ENCODE measurements around the gene TMEM41B.
"Not testable (repeated sequence)": the region's sequence is repeated elsewhere in the genome, so short reads cannot be mapped to it uniquely, and the experiment has no call there.

The TMEM41B gene

GRCh38 chr11:9265211-9266131, 48.9 kb downstream of the TMEM41B start, which contains the start of gene DENND5A:
Gene DENND5A, minus strand, starts transcription at chr11:9265350. Its CDS starts 281 bp downstream, at chr11:9265069.
- peak within 1 kb of the TSS; percentile 76 for H3K27ac ChIP-seq
- H3K4me3 ChIP-seq (ENCODE audit: low read depth, low read length) = peak within 1 kb of the TSS; percentile 83

GRCh38 chr11:9264316-9265210, 49.8 kb downstream of the TMEM41B start:
- DNase-seq = peak; percentile 22
- Histone ChIP-seq H3K27me3 (ENCODE audit: insufficient read depth, low read depth, severe bottlenecking) (no peaks in the 10 kb centered on the region), H3K27ac (peak overlapping the region; percentile 76), H3K4me3 (ENCODE audit: low read depth, low read length) (peak overlapping the region; percentile 83), H3K36me3 (no peaks in the 10 kb centered on the region), H3K9me3 (ENCODE audit: severe bottlenecking) (no peaks in the 10 kb centered on the region)
- no peak for TF ChIP-seq CTCF (IDR thresholded peaks at IDR 0.05; ENCODE audit: low read depth, low read length)

More at GRCh38 chr11:9265211-9266131, 48.9 kb downstream of the TMEM41B start, which contains the start of gene DENND5A:
- Histone ChIP-seq H3K27me3 (ENCODE audit: insufficient read depth, low read depth, severe bottlenecking) (no peaks in the 10 kb centered on the region), H3K9me3 (ENCODE audit: severe bottlenecking) (no peaks in the 10 kb centered on the region), H3K36me3 (no peaks in the 10 kb centered on the region)
- 0 out of 2 replicates have a peak, but pooled peaks have one; percentile 1 for TF ChIP-seq CTCF (IDR thresholded peaks at IDR 0.05; ENCODE audit: low read depth, low read length)
- peak; percentile 91 for DNase-seq

- H3K27ac ChIP-seq = no peak overlapping the region
- H3K36me3 ChIP-seq = no peaks in the 10 kb centered on the region
- H3K27me3 ChIP-seq (ENCODE audit: insufficient read depth, low read depth, severe bottlenecking) = no peaks in the 10 kb centered on the region
- H3K4me3 ChIP-seq (ENCODE audit: low read depth, low read length) = peak overlapping the region; percentile 83
- TF ChIP-seq CTCF (IDR thresholded peaks at IDR 0.05; ENCODE audit: low read depth, low read length) = no peak
- H3K9me3 ChIP-seq (ENCODE audit: severe bottlenecking) = no peaks in the 10 kb centered on the region
- no peak for DNase-seq
Measured at GRCh38 chr11:9263840-9264315, 50.5 kb downstream of the TMEM41B start.

- not testable (repeated sequence) for DNase-seq; H3K9me3 ChIP-seq (ENCODE audit: severe bottlenecking); H3K27me3 ChIP-seq (ENCODE audit: insufficient read depth, low read depth, severe bottlenecking); H3K4me3 ChIP-seq (ENCODE audit: low read depth, low read length); H3K36me3 ChIP-seq; H3K27ac ChIP-seq
Measured at GRCh38 chr11:9260838-9261146, 53.6 kb downstream of the TMEM41B start.

- no peaks in the 10 kb centered on the region for H3K27me3 ChIP-seq (ENCODE audit: insufficient read depth, low read depth, severe bottlenecking)
- no peak for DNase-seq
- TF ChIP-seq CTCF (IDR thresholded peaks at IDR 0.05; ENCODE audit: low read depth, low read length) = peak; percentile 15; the same call in 1 of the 2 replicates
- H3K27ac ChIP-seq = no peak overlapping the region
- no peaks in the 10 kb centered on the region for H3K9me3 ChIP-seq (ENCODE audit: severe bottlenecking)
- H3K36me3 ChIP-seq = peaks cover 3% of the 10 kb centered on the region
- H3K4me3 ChIP-seq (ENCODE audit: low read depth, low read length) = no peak overlapping the region
Measured at GRCh38 chr11:9259981-9260837, 54.2 kb downstream of the TMEM41B start.

- H3K4me3 ChIP-seq (ENCODE audit: low read depth, low read length); H3K9me3 ChIP-seq (ENCODE audit: severe bottlenecking): not testable (repeated sequence)
Measured at GRCh38 chr11:9258279-9258678, 56.1 kb downstream of the TMEM41B start.

More at GRCh38 chr11:9258279-9258678, 56.1 kb downstream of the TMEM41B start:
- DNase-seq; H3K36me3 ChIP-seq; H3K27ac ChIP-seq; H3K27me3 ChIP-seq (ENCODE audit: insufficient read depth, low read depth, severe bottlenecking): not testable (repeated sequence)
